ENCODE results near the gene MIER1.

DNA sequence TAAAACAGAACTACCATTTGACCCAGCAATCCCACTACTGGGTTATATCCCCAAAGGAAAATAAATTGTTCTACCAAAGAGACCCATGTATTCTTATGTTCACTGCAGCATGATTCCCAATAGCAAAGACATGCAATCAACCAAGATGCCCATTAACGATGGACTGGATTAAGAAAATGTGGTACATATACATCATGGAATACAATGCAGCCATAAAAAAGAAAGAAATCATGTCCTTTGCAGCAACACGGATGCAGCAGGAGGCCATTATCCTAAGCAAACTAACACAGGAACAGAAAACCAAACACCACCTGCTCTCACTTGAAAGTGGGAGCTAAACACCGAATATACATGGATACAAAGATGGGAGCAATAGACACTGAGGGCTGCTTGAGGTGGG, 85.0 kb downstream of the MIER1 start:
- TF ChIP-seq EZH2 (IDR thresholded peaks at IDR 0.05), result no peak
- TF ChIP-seq POLR2AphosphoS5 (IDR thresholded peaks at IDR 0.05; ENCODE audit: borderline replicate concordance, low read depth, low read length), result no peak
- no peak for TF ChIP-seq FOXP2 (optimal IDR thresholded peaks at IDR 0.05; ENCODE audit: control extremely low read depth, extremely low read length, insufficient read depth)
